ENCODE measurements around the gene STARD3NL. TPM values are rescaled to one million over a fixed set of nuclear protein-coding genes. Genes with fewer than 3 reads are reported as not detected.

The STARD3NL gene
- total and polyA plus RNA-seq, 2 of the 13 experiments (the other 11 are each of a cell fraction or from before 2014, with no cell fraction given) = 37.3 to 42.3 TPM

GRCh38 chr7:38273286-38273995 is 95.4 kb downstream of the STARD3NL start, which contains the start of gene TARP:
TARP (minus strand) TSS chr7:38273636.
- no peaks in the 10 kb centered on the region for H3K36me3 ChIP-seq (replicated peaks in 1 of 2; ENCODE audit: control insufficient read depth in 1 of 2, insufficient read depth in 2 of 2, low read length in 2 of 2)
- H3K9me3 ChIP-seq (ENCODE audit: low read length) = no peaks in the 10 kb centered on the region
- CTCF ChIA-PET (ENCODE audit: low intra/inter-chr PET ratio, low total read pairs) = no interaction called here
- H3K4me1 ChIP-seq (ENCODE audit: insufficient read depth, low read length) = no peaks in the 10 kb centered on the region
- H3K27ac ChIP-seq (ENCODE audit: extremely low read length, insufficient read depth, low read length) = no peak within 1 kb of the TSS
- intact Hi-C loops (cut with micrococcal nuclease; ENCODE audit: unreplicated experiment) = no loop called here
- FAIRE-seq (no peak), ATAC-seq (no peak), DNase-seq (ENCODE audit: low spot score) (no peak)
- no peaks in the 10 kb centered on the region for H3K79me2 ChIP-seq (ENCODE audit: insufficient read depth, low read length)
- H3K9ac ChIP-seq (ENCODE audit: insufficient read depth, low read depth, low read length) = no peak within 1 kb of the TSS
- BruUV-seq (replicated peaks) = no TSS peak
- 2% methylated on average over 2 of the region's 2 CpGs for WGBS (ENCODE audit: low lambda C conversion rate)
- in situ Hi-C loops (cut with HindIII; ENCODE audit: extremely low pct_ligation_motif_present, low pct_unique_long_range_greater_than_20kb) = no loop called here
- POLR2A ChIA-PET = no interaction called here
- H2AFZ ChIP-seq (ENCODE audit: low read length) = no peak within 1 kb of the TSS
- no peak within 1 kb of the TSS for H3K4me2 ChIP-seq (ENCODE audit: low read depth, low read length)
- H3K4me3 ChIP-seq (replicated peaks in 1 of 3; ENCODE audit: insufficient read depth in 1 of 3, low read depth in 2 of 3, low read length in 3 of 3) = no peak within 1 kb of the TSS
- H3K27me3 ChIP-seq (ENCODE audit: control insufficient read depth in 1 of 2, insufficient read depth in 2 of 2, low read length in 2 of 2) = no peaks in the 10 kb centered on the region
- no peaks in the 10 kb centered on the region for H4K20me1 ChIP-seq (ENCODE audit: insufficient read depth, low read length)
- TF ChIP-seq MAF1 (CRISPR knock-in tag; IDR thresholded peaks at IDR 0.05; ENCODE audit: borderline replicate concordance) = no peak
- no peak for TF ChIP-seq ZNF253 (CRISPR knock-in tag; IDR thresholded peaks at IDR 0.05; ENCODE audit: borderline replicate concordance)
- TF ChIP-seq GRHL1 (CRISPR knock-in tag; conservative IDR thresholded peaks at IDR 0.05) = no peak
- no peak for TF ChIP-seq ZNF484 (CRISPR knock-in tag; IDR thresholded peaks at IDR 0.05; ENCODE audit: borderline replicate concordance, low read depth)

GRCh38 chr7:38274486-38274885 is 96.4 kb downstream of the STARD3NL start:
- Histone ChIP-seq H3K4me2 (ENCODE audit: low read depth, low read length) (no peak overlapping the region), H3K36me3 (replicated peaks in 1 of 2; ENCODE audit: control insufficient read depth in 1 of 2, insufficient read depth in 2 of 2, low read length in 2 of 2) (no peaks in the 10 kb centered on the region), H3K4me1 (ENCODE audit: insufficient read depth, low read length) (no peaks in the 10 kb centered on the region), H3K9me3 (ENCODE audit: low read length) (no peaks in the 10 kb centered on the region), H3K27me3 (ENCODE audit: control insufficient read depth in 1 of 2, insufficient read depth in 2 of 2, low read length in 2 of 2) (no peaks in the 10 kb centered on the region), H4K20me1 (ENCODE audit: insufficient read depth, low read length) (no peaks in the 10 kb centered on the region), H2AFZ (ENCODE audit: low read length) (no peak overlapping the region), H3K9ac (ENCODE audit: insufficient read depth, low read depth, low read length) (no peak overlapping the region), H3K4me3 (replicated peaks in 1 of 3; ENCODE audit: insufficient read depth in 1 of 3, low read depth in 2 of 3, low read length in 3 of 3) (no peak overlapping the region), H3K79me2 (ENCODE audit: insufficient read depth, low read length) (no peaks in the 10 kb centered on the region), H3K27ac (ENCODE audit: extremely low read length, insufficient read depth, low read length) (no peak overlapping the region)
- ChIA-PET POLR2A (no interaction called here), CTCF (ENCODE audit: low intra/inter-chr PET ratio, low total read pairs) (no interaction called here)
- in situ Hi-C loops (cut with HindIII; ENCODE audit: extremely low pct_ligation_motif_present, low pct_unique_long_range_greater_than_20kb) (no loop called here), intact Hi-C loops (cut with micrococcal nuclease; ENCODE audit: unreplicated experiment) (no loop called here)
- no TSS peak for BruUV-seq (replicated peaks)
- 39% methylated on average over 4 of the region's 4 CpGs for WGBS (ENCODE audit: low lambda C conversion rate)
- ATAC-seq (no peak), DNase-seq (ENCODE audit: low spot score) (no peak), FAIRE-seq (no peak)
- TF ChIP-seq CREB1 (IDR thresholded peaks at IDR 0.05) (0 out of 2 replicates have a peak, but pooled peaks have one; percentile 36), CREB1 (CRISPR knock-in tag; IDR thresholded peaks at IDR 0.05) (no peak), ZNF230 (CRISPR knock-in tag; IDR thresholded peaks at IDR 0.05) (no peak)
